Measurements from ENCODE around the gene ZNRF3.

Gene ZNRF3

GRCh38 chr22:29098296-29098695, 214.9 kb downstream of the ZNRF3 start:
- FAIRE-seq, result no peak

- FAIRE-seq, result no peak
These were observed 218.9 kb downstream of the ZNRF3 start for GRCh38 chr22:29102300-29102699.

GRCh38 chr22:29103121-29103520, 219.7 kb downstream of the ZNRF3 start:
- FAIRE-seq, result no peak

- no peak for FAIRE-seq
These were observed 222.1 kb downstream of the ZNRF3 start for GRCh38 chr22:29105468-29105867.

GRCh38 chr22:29106839-29107238, 223.5 kb downstream of the ZNRF3 start:
- no peak for FAIRE-seq

Measured in A204.1 (cell line).